ENCODE measurements around the gene SEC23B.

GRCh38 chr20:18578581-18578980 lies 70.8 kb downstream of the SEC23B start:
- TF ChIP-seq, protein P1, sequence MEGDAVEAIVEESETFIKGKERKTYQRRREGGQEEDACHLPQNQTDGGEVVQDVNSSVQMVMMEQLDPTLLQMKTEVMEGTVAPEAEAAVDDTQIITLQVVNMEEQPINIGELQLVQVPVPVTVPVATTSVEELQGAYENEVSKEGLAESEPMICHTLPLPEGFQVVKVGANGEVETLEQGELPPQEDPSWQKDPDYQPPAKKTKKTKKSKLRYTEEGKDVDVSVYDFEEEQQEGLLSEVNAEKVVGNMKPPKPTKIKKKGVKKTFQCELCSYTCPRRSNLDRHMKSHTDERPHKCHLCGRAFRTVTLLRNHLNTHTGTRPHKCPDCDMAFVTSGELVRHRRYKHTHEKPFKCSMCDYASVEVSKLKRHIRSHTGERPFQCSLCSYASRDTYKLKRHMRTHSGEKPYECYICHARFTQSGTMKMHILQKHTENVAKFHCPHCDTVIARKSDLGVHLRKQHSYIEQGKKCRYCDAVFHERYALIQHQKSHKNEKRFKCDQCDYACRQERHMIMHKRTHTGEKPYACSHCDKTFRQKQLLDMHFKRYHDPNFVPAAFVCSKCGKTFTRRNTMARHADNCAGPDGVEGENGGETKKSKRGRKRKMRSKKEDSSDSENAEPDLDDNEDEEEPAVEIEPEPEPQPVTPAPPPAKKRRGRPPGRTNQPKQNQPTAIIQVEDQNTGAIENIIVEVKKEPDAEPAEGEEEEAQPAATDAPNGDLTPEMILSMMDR (IDR thresholded peaks at IDR 0.05; ENCODE audit: poor library complexity, severe bottlenecking): no peak
- TF ChIP-seq EP300 (conservative IDR thresholded peaks at IDR 0.05; ENCODE audit: poor library complexity, severe bottlenecking): no peak
- no peak for TF ChIP-seq EZH2 (IDR thresholded peaks at IDR 0.05; ENCODE audit: borderline replicate concordance, insufficient read depth, low read length, poor library complexity, severe bottlenecking)
- no peak for TF ChIP-seq RAD21 (conservative IDR thresholded peaks at IDR 0.05)

Data from neural cell (in vitro differentiated cells).